Measurements from ENCODE around the gene CNTN2.

Gene CNTN2

GRCh38 chr1:204996981-204997380 is 46.0 kb upstream of the CNTN2 start:
- H3K9me2 ChIP-seq (replicated peaks; ENCODE audit: insufficient read depth, low read length) = no peaks in the 10 kb centered on the region
- H3K27ac ChIP-seq (ENCODE audit: low read length) = no peak overlapping the region
- no peaks in the 10 kb centered on the region for H3K79me2 ChIP-seq (ENCODE audit: low read length)
- H3K27me3 ChIP-seq (replicated peaks; ENCODE audit: insufficient read depth, low read length) = peaks cover 85% of the 10 kb centered on the region
- H3K4me3 ChIP-seq (ENCODE audit: low read length) = no peak overlapping the region
- H3K9me3 ChIP-seq (replicated peaks; ENCODE audit: insufficient read depth, low read length) = no peaks in the 10 kb centered on the region
- DNase-seq = no peak
- TF ChIP-seq CTCF (IDR thresholded peaks at IDR 0.05; ENCODE audit: low read length) (no peak), EZH2phosphoT487 (IDR thresholded peaks at IDR 0.05; ENCODE audit: low read length) (no peak), EZH2 (optimal IDR thresholded peaks at IDR 0.05; ENCODE audit: low read depth, low read length) (no peak)
- H2AFZ ChIP-seq (ENCODE audit: low read length) = no peak overlapping the region
- no peak overlapping the region for H3K4me2 ChIP-seq (ENCODE audit: low read depth, low read length)
- no peaks in the 10 kb centered on the region for H3K4me1 ChIP-seq (ENCODE audit: low read length)
- H3K9ac ChIP-seq (ENCODE audit: low read length) = no peak overlapping the region
- H3F3A ChIP-seq (ENCODE audit: insufficient read depth, low read length) = no peaks in the 10 kb centered on the region
- H4K20me1 ChIP-seq (ENCODE audit: insufficient read depth, low read length) = no peaks in the 10 kb centered on the region
- H3K36me3 ChIP-seq (replicated peaks; ENCODE audit: insufficient read depth, low read length) = no peaks in the 10 kb centered on the region

DNA sequence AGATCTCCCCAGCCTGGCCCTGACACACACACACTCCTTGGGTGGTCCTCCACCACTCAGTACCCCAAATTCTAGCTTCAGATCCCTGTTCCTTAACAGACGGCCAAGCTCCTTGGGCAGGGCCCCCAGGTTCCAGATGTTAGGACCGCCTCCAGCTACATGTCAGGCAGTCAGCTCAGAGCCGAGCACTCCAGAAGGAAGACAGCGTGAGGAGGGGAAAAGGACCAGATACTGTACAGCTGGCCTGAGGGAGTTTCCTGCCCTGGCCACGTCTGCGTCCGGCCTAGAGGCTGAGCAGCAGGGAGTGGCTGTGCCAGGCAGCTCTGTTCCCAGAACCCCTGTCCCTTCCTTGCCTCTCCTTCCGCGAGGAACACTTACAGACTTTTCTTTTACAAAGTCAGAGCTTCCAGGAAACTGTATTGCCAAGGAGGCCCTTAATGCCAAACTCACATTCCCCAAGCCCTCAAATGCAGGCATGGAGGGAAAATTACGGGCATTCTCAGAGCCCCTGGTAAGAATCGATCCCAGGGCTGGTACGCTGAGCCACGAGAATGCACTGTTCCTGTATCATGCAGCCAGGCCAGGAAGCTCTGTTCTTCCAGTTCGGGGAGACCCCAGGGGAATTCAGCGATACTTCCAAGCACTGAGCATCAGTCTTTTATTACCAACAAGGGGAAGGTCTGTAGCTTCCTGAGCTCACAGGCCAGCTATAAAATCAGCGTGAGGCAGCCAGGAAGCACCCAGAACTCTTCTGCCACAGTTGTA is 45.2 kb upstream of the CNTN2 start:
- H3K9ac ChIP-seq (ENCODE audit: low read length) = no peak overlapping the region
- no peak for DNase-seq
- H3K27ac ChIP-seq (ENCODE audit: low read length) = no peak overlapping the region
- no peaks in the 10 kb centered on the region for H4K20me1 ChIP-seq (ENCODE audit: insufficient read depth, low read length)
- no peaks in the 10 kb centered on the region for H3K79me2 ChIP-seq (ENCODE audit: low read length)
- H3K9me3 ChIP-seq (replicated peaks; ENCODE audit: insufficient read depth, low read length) = no peaks in the 10 kb centered on the region
- H3K36me3 ChIP-seq (replicated peaks; ENCODE audit: insufficient read depth, low read length) = no peaks in the 10 kb centered on the region
- no peaks in the 10 kb centered on the region for H3F3A ChIP-seq (ENCODE audit: insufficient read depth, low read length)
- H3K4me3 ChIP-seq (ENCODE audit: low read length) = no peak overlapping the region
- H3K4me1 ChIP-seq (ENCODE audit: low read length) = no peaks in the 10 kb centered on the region
- no peak for TF ChIP-seq EZH2phosphoT487 (IDR thresholded peaks at IDR 0.05; ENCODE audit: low read length)
- no peak for TF ChIP-seq EZH2 (optimal IDR thresholded peaks at IDR 0.05; ENCODE audit: low read depth, low read length)
- no peak for TF ChIP-seq CTCF (IDR thresholded peaks at IDR 0.05; ENCODE audit: low read length)
- no peaks in the 10 kb centered on the region for H3K9me2 ChIP-seq (replicated peaks; ENCODE audit: insufficient read depth, low read length)
- H2AFZ ChIP-seq (ENCODE audit: low read length) = no peak overlapping the region
- H3K4me2 ChIP-seq (ENCODE audit: low read depth, low read length) = no peak overlapping the region
- peaks cover 82% of the 10 kb centered on the region for H3K27me3 ChIP-seq (replicated peaks; ENCODE audit: insufficient read depth, low read length)

DNA sequence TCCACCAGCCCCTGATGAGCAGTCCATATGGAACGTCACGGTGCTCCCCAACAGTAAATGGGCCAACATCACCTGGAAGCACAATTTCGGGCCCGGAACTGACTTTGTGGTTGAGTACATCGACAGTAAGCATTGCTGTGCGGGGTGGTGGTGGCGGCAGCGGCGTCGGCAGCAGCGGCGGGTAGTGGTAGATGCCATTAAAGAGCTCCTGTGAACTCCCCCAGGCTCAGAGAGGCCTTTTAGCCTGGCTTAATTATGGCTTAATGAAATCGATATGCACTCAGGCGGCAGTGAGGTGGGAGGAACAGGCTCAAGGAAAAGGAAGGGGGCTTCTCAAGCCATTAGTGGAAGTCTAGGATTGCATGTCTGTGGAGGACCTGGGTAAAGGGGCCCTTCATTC is 41.9 kb upstream of the CNTN2 start:
- no peak overlapping the region for H3K9ac ChIP-seq (ENCODE audit: low read length)
- H3K27me3 ChIP-seq (replicated peaks; ENCODE audit: insufficient read depth, low read length) = peaks cover 73% of the 10 kb centered on the region
- TF ChIP-seq CTCF (IDR thresholded peaks at IDR 0.05; ENCODE audit: low read length) (no peak), EZH2phosphoT487 (IDR thresholded peaks at IDR 0.05; ENCODE audit: low read length) (no peak), EZH2 (optimal IDR thresholded peaks at IDR 0.05; ENCODE audit: low read depth, low read length) (no peak)
- no peaks in the 10 kb centered on the region for H3K9me2 ChIP-seq (replicated peaks; ENCODE audit: insufficient read depth, low read length)
- no peaks in the 10 kb centered on the region for H3K79me2 ChIP-seq (ENCODE audit: low read length)
- H3K36me3 ChIP-seq (replicated peaks; ENCODE audit: insufficient read depth, low read length) = no peaks in the 10 kb centered on the region
- no peaks in the 10 kb centered on the region for H3K4me1 ChIP-seq (ENCODE audit: low read length)
- no peak overlapping the region for H3K4me3 ChIP-seq (ENCODE audit: low read length)
- H3K4me2 ChIP-seq (ENCODE audit: low read depth, low read length) = no peak overlapping the region
- H4K20me1 ChIP-seq (ENCODE audit: insufficient read depth, low read length) = no peaks in the 10 kb centered on the region
- DNase-seq = no peak
- no peak overlapping the region for H2AFZ ChIP-seq (ENCODE audit: low read length)
- H3K9me3 ChIP-seq (replicated peaks; ENCODE audit: insufficient read depth, low read length) = no peaks in the 10 kb centered on the region
- H3F3A ChIP-seq (ENCODE audit: insufficient read depth, low read length) = no peaks in the 10 kb centered on the region
- no peak overlapping the region for H3K27ac ChIP-seq (ENCODE audit: low read length)

All from MM.1S (cell line).